K562 (cell line): ENCODE results near the gene TDRD9. TPM values are rescaled to one million over a fixed set of nuclear protein-coding genes. Genes with fewer than 3 reads are reported as not detected.

Experiments used
- ATAC-seq: fragments of 200-7000 bp; cut with Tn5 transposase; 3 replicates; pipeline ENCODE4 v1.9.1; 2020; ENCODE audit warnings: moderate library complexity
- BruUV-seq: library from RNA; stranded (reverse); fragments of 400-500 nt; replicated peaks from 2 replicates; lab custom pipeline; 2021; lab: Mats Ljungman, UMichigan
- CTCF ChIA-PET: fragments of 300-600 bp; formaldehyde crosslinking; extraction: SDS; loops from one replicate; lab custom pipeline; 2021; ENCODE audit warnings: low intra/inter-chr PET ratio; lab: Yijun Ruan, JAX
- POLR2A ChIA-PET: fragments of 300-600, 350-650 bp; sonication (Branson Sonifier 250); formaldehyde crosslinking; extraction: SDS; loops from one replicate; lab custom pipeline; 2021; ENCODE audit warnings: antibody characterized with exemption, inconsistent platforms; lab: Yijun Ruan, JAX
- DNase-seq, 4 experiments: peaks; one replicate each; pipeline versions ENCODE4 v3.0.0 to v3.0.0-alpha.2; 2011 to 2018; ENCODE audit warnings: low spot score in 3 of 4, mixed read lengths in 3 of 4; ENCODE audit errors: extremely low read depth in 1 of 4
- FAIRE-seq: peaks from 2 replicates; lab custom pipeline; 2011; peaks lifted over from hg19 to GRCh38; lab: Jason Lieb, UNC
- H2AFZ ChIP-seq: 2 replicates; pipeline ENCODE4 v1.6.0; 2011; ENCODE audit warnings: low read depth, low read length, control low read depth, inconsistent platforms
- H3K27ac ChIP-seq: fragments of 200-600 bp; 3 replicates; pipeline ENCODE4 v1.8.0; 2011; ENCODE audit warnings: low read depth, mild to moderate bottlenecking, control low read depth, inconsistent platforms, low read length, moderate library complexity, mixed read lengths; ENCODE audit errors: extremely low read depth
- H3K27me3 ChIP-seq, 2 experiments: fragments of 300-600 bp in 1 of 2; 2 replicates in 1 of 2; 3 replicates in 1 of 2; pipeline versions ENCODE4 v1.6.0 to v1.8.0; 2011; ENCODE audit warnings: inconsistent platforms in 2 of 2, low read length in 2 of 2, mild to moderate bottlenecking in 1 of 2, mixed read lengths in 1 of 2, moderate library complexity in 1 of 2; ENCODE audit not compliant: control insufficient read depth in 2 of 2, insufficient read depth in 2 of 2
- H3K36me3 ChIP-seq: fragments of 300-600 bp; 3 replicates; pipeline ENCODE4 v1.8.0; 2011; ENCODE audit warnings: mild to moderate bottlenecking, low read length, inconsistent platforms; ENCODE audit not compliant: control insufficient read depth, insufficient read depth
- H3K4me1 ChIP-seq, 2 experiments: fragments of 200-600 bp in 1 of 2; replicated peaks in 1 of 2; 2 replicates in 1 of 2; 3 replicates in 1 of 2; pipeline versions ENCODE4 v1.5.1 to v1.8.0; 2011; ENCODE audit warnings: inconsistent platforms in 2 of 2, low read length in 2 of 2, mild to moderate bottlenecking in 1 of 2, mixed read lengths in 1 of 2, moderate library complexity in 1 of 2; ENCODE audit not compliant: control insufficient read depth in 2 of 2, insufficient read depth in 2 of 2
- H3K4me2 ChIP-seq: 2 replicates; pipeline ENCODE4 v1.6.1; 2011; ENCODE audit warnings: low read length, control low read depth, inconsistent platforms, mixed read lengths; ENCODE audit not compliant: insufficient read depth
- H3K4me3 ChIP-seq: fragments of 200-600 bp; sonication (generic), shearing (Covaris generic); 2 replicates; pipeline ENCODE4 v1.5.1; 2016; ENCODE audit warnings: control low read depth, inconsistent platforms
- H3K79me2 ChIP-seq: fragments of 200-600 bp; 3 replicates; pipeline ENCODE4 v1.8.0; 2011; ENCODE audit warnings: low read length, inconsistent platforms; ENCODE audit not compliant: control insufficient read depth, insufficient read depth
- H3K9ac ChIP-seq, 2 experiments: 2 replicates each; pipeline versions ENCODE4 v1.6.0 to v1.6.1; 2011; ENCODE audit warnings: low read depth in 2 of 2, low read length in 2 of 2, control low read depth in 1 of 2, inconsistent platforms in 1 of 2, mild to moderate bottlenecking in 1 of 2, mixed read lengths in 1 of 2; ENCODE audit not compliant: insufficient read depth in 1 of 2
- H3K9me1 ChIP-seq: one replicate; pipeline ENCODE4 v1.6.0; 2011; ENCODE audit warnings: inconsistent platforms, mild to moderate bottlenecking, low read length, moderate library complexity; ENCODE audit not compliant: control insufficient read depth, insufficient read depth
- H3K9me3 ChIP-seq: replicated peaks from 2 replicates; pipeline ENCODE4 v1.5.1; 2011; ENCODE audit warnings: low read depth, low read length, inconsistent platforms; ENCODE audit not compliant: control insufficient read depth, insufficient read depth
- H4K20me1 ChIP-seq: replicated peaks from 2 replicates; pipeline ENCODE4 v1.6.1; 2011; ENCODE audit warnings: low read length, inconsistent platforms, mixed read lengths; ENCODE audit not compliant: control insufficient read depth, insufficient read depth
- CBX1 ChIP-seq: sonication (generic); IDR thresholded peaks from 2 replicates; pipeline ENCODE4 v1.6.1; 2016; ENCODE audit warnings: antibody characterized with exemption, low read depth, mild to moderate bottlenecking
- HDAC2 ChIP-seq: fragments of 450-650 bp; IDR thresholded peaks from 2 replicates; pipeline ENCODE4 v1.6.1; 2016; ENCODE audit warnings: mild to moderate bottlenecking
- MAFK ChIP-seq: IDR thresholded peaks from 2 replicates; pipeline ENCODE4 v1.6.1; 2011; ENCODE audit warnings: low read length, improper control_type of control experiment
- POU5F1 ChIP-seq: fragments of 150-350 bp; IDR thresholded peaks from 2 replicates; pipeline ENCODE4 v1.6.1; 2014; ENCODE audit warnings: borderline replicate concordance, low read length, low read depth, mild to moderate bottlenecking; ENCODE audit not compliant: partially characterized antibody
- TFAM ChIP-seq: fragments of 250-450 bp; sonication (Bioruptor Pico); conservative IDR thresholded peaks from 2 replicates; pipeline ENCODE4 v1.5.0; 2021; ENCODE audit warnings: mild to moderate bottlenecking, moderate library complexity
- ZNF217 ChIP-seq: sonication (generic); formaldehyde crosslinking; IDR thresholded peaks from 2 replicates; pipeline ENCODE4 v1.8.0; 2022; ENCODE audit warnings: mild to moderate bottlenecking, missing genetic modification reagents
- WGBS: fragments of 100-300 bp; shearing (Covaris generic); methylation state at CpG from one replicate; pipeline ENCODE4 v1.1.6; 2016; ENCODE audit warnings: low coverage, mixed read lengths; ENCODE audit not compliant: insufficient coverage; ENCODE audit errors: missing lambda C conversion rate; 5-methylcytosine and 5-hydroxymethylcytosine counted together
- in situ Hi-C: fragments of 300-500 bp; cut with MboI; formaldehyde crosslinking; loops from 4 replicates; pipeline ENCODE4 v1.15.0; 2018; ENCODE audit warnings: inconsistent platforms, mixed read lengths
- intact Hi-C: fragments of 100-400 bp; cut with micrococcal nuclease; formaldehyde crosslinking; loops from 2 replicates; pipeline ENCODE4 v1.14.2; 2022
- polyA plus RNA-seq, 8 experiments: library from polyadenylated mRNA; depleted of rRNA in 4 of 8; stranded (reverse) in 5 of 8; unstranded in 3 of 8; fragments of >200 nt; fragmentation: Nextera tagmentation in 2 of 8; fragmentation: Illumina TruSeq in 1 of 8; extraction: Ambion mirVana in 2 of 8; extraction: Trizol in 1 of 8; gene quantifications; 2 replicates each; pipeline versions ENCODE4 v1.2.1 to v1.2.3, GENCODE V29; 2011 to 2014; ENCODE audit warnings: inconsistent platforms in 1 of 8, missing spikeins in 1 of 8
- total RNA-seq, 7 experiments: library from RNA; depleted of rRNA in 6 of 7; stranded (reverse); fragments of >200 nt in 6 of 7; fragmentation: Illumina TruSeq in 2 of 7; extraction: Trizol in 2 of 7; gene quantifications; 2 replicates each; pipeline versions ENCODE4 v1.2.1 to v1.2.3, GENCODE V29; 2011 to 2021; ENCODE audit warnings: low replicate concordance in 1 of 7

TDRD9 gene
- total and polyA plus RNA-seq, 9 of the 15 experiments (the other 6 are each of a cell fraction or from before 2014, with no cell fraction given), result 0.04 to 0.14 (median 0.04) TPM; not detected in 5

- no peak overlapping the region for H2AFZ ChIP-seq
- CTCF ChIA-PET, result no interaction called here
- no peaks in the 10 kb centered on the region for H3K36me3 ChIP-seq
- H3K9ac ChIP-seq, result no peak overlapping the region
- H3K9me1 ChIP-seq, result no peaks in the 10 kb centered on the region
- DNase-seq, result no peak
- FAIRE-seq, result no peak
- no peaks in the 10 kb centered on the region; a peak in 1 of 5 replicates for H3K27me3 ChIP-seq
- WGBS, result 5% methylated on average over 2 of the region's 7 CpGs
- no peak overlapping the region for H3K27ac ChIP-seq
- H3K79me2 ChIP-seq, result no peaks in the 10 kb centered on the region
- POLR2A ChIA-PET, result interaction anchor here (0.6 kb wide), 1 partner anchor 185 kb away, joined by 5 read pairs; no protein-coding TSS in a partner anchor
- H3K4me3 ChIP-seq, result no peak overlapping the region
- no peak for ATAC-seq
- TF ChIP-seq MAFK (no peak), TFAM (CRISPR knock-in tag) (no peak), CBX1 (no peak)
- no TSS peak for BruUV-seq
- no peaks in the 10 kb centered on the region for H3K4me1 ChIP-seq
- in situ Hi-C loops, result no loop called here
- intact Hi-C loops, result no loop called here
- no peak overlapping the region for H3K4me2 ChIP-seq
- H4K20me1 ChIP-seq, result no peaks in the 10 kb centered on the region
- H3K9me3 ChIP-seq, result 0 out of 2 replicates have a peak, but pooled peaks cover 2% of the 10 kb centered on the region
These were observed 141.3 kb downstream of the TDRD9 start for GRCh38 chr14:104069541-104069940.

GRCh38 chr14:104072586-104072985 is 144.3 kb downstream of the TDRD9 start:
- Histone ChIP-seq H3K4me3 (no peak overlapping the region), H3K27me3 (no peaks in the 10 kb centered on the region; a peak in 1 of 5 replicates), H3K9me1 (no peaks in the 10 kb centered on the region)
- WGBS, result 0% methylated on average over 3 of the region's 3 CpGs
- DNase-seq, result no peak
- TF ChIP-seq ZNF217 (CRISPR knock-in tag) (no peak), POU5F1 (no peak), HDAC2 (no peak)
- TF ChIP-seq, all 486 proteins: peak for 0
- ChIA-PET POLR2A (interaction anchor here (0.8 kb wide), 1 partner anchor 67 kb away, joined by 3 read pairs; no protein-coding TSS in a partner anchor), CTCF (no interaction called here)
- intact Hi-C loops, result no loop called here
- no TSS peak for BruUV-seq
- in situ Hi-C loops, result loop anchor here (10.0 kb wide), 1 partner anchor 572 kb away; no protein-coding TSS in a partner anchor
- Histone ChIP-seq H3K9me3 (0 out of 2 replicates have a peak, but pooled peaks cover 2% of the 10 kb centered on the region), H3K36me3 (no peaks in the 10 kb centered on the region), H3K4me1 (no peaks in the 10 kb centered on the region), H3K9ac (no peak overlapping the region), H2AFZ (no peak overlapping the region), H3K27ac (no peak overlapping the region), H4K20me1 (no peaks in the 10 kb centered on the region), H3K4me2 (no peak overlapping the region), H3K79me2 (no peaks in the 10 kb centered on the region)
- no peak for ATAC-seq
- no peak for FAIRE-seq
